ENCODE results near the gene SEMA6D. TPM values are rescaled to one million over a fixed set of nuclear protein-coding genes. Genes with fewer than 3 reads are reported as not detected.

The SEMA6D gene
- total RNA-seq, result 2.0 and 8.7 TPM in 2 replicates

GRCh38 chr15:47717036-47717612 is at the start of gene SEMA6D:
SEMA6D (plus strand) TSS chr15:47717505; CDS start chr15:47759799, 42,294 bp downstream.

All from vein endothelial cell (primary cell).